22Rv1 (cell line): ENCODE data around the gene GRIA1.

Experiments used
- CTCF ChIP-seq: fragments of 450-650 bp; IDR thresholded peaks from 2 replicates; pipeline ENCODE4 v1.5.1; 2017; ENCODE audit warnings: mild to moderate bottlenecking
- ZFX ChIP-seq: fragments of 450-650 bp; IDR thresholded peaks from 2 replicates; pipeline ENCODE4 v1.6.1; 2017; ENCODE audit warnings: antibody characterized with exemption, borderline replicate concordance

GRCh38 chr5:153823036-153823435 is 332.6 kb downstream of the GRIA1 start:
- no peak for TF ChIP-seq CTCF
- no peak for TF ChIP-seq ZFX
